Vagina (tissue), 2 donors: ENCODE results near the gene CASR. TPM values are rescaled to one million over a fixed set of nuclear protein-coding genes. Genes with fewer than 3 reads are reported as not detected.

ENCODE experiments used
- DNase-seq, 2 donors: peaks; one replicate each; pipeline ENCODE4 v3.0.0-alpha.2; 2017; ENCODE audit errors: extremely low spot score in 2 of 2
- H3K27ac ChIP-seq: fragments of 200-600 bp; sonication (generic); one replicate; pipeline ENCODE4 v1.5.1; 2019
- H3K27me3 ChIP-seq: fragments of 200-600 bp; sonication (generic); one replicate; pipeline ENCODE4 v1.5.1; 2019
- H3K36me3 ChIP-seq, 2 donors: fragments of 200-600 bp; sonication (generic); one replicate each; pipeline ENCODE4 v1.5.1; 2017 to 2019
- H3K4me1 ChIP-seq: fragments of 200-600 bp; sonication (generic); one replicate; pipeline ENCODE4 v1.5.1; 2019
- H3K4me3 ChIP-seq, 2 donors: fragments of 200-600 bp; sonication (generic); 1 replicate in 1 of 2; 2 replicates in 1 of 2; pipeline ENCODE4 v1.5.1; 2016 to 2019
- H3K9me3 ChIP-seq: fragments of 200-600 bp; sonication (generic); one replicate; pipeline ENCODE4 v1.5.1; 2019
- CTCF ChIP-seq, 3 experiments: fragments of 450-650 bp in 2 of 3; fragments of 200-600 bp in 1 of 3; sonication (generic) in 1 of 3; IDR thresholded peaks; one replicate each; pipeline ENCODE4 v1.5.1; 2017 to 2019; ENCODE audit warnings: antibody characterized with exemption in 3 of 3, mild to moderate bottlenecking in 2 of 3, moderate library complexity in 2 of 3
- POLR2A ChIP-seq, 2 donors: fragments of 450-650 bp; IDR thresholded peaks; one replicate each; pipeline ENCODE4 v1.6.1; 2017; ENCODE audit warnings: antibody characterized with exemption in 2 of 2, mild to moderate bottlenecking in 2 of 2, moderate library complexity in 2 of 2
- POLR2AphosphoS5 ChIP-seq, 2 donors: sonication (generic); formaldehyde crosslinking; IDR thresholded peaks; one replicate each; pipeline ENCODE4 v1.9.0; 2017; ENCODE audit warnings: antibody characterized with exemption in 2 of 2, mild to moderate bottlenecking in 2 of 2, low read depth in 1 of 2; ENCODE audit not compliant: insufficient read depth in 1 of 2
- intact Hi-C: fragments of 100-400 bp; cut with DNase I; formaldehyde crosslinking; loops from one replicate; pipeline ENCODE4 v1.15.1; 2023
- total RNA-seq: library from RNA; depleted of rRNA; stranded (reverse); fragments of >200 nt; gene quantifications from one replicate; pipeline ENCODE4 v1.2.3, GENCODE V29; 2016

Gene CASR
- total RNA-seq, 1 donor from 2014 or later: not detected

- no peak overlapping the region for H3K4me3 ChIP-seq
- intact Hi-C loops: no loop called here
- DNase-seq: no peak
- H3K27me3 ChIP-seq: no peaks in the 10 kb centered on the region
- H3K27ac ChIP-seq: no peak overlapping the region
- peaks cover 24% of the 10 kb centered on the region for H3K4me1 ChIP-seq
- H3K36me3 ChIP-seq: no peaks in the 10 kb centered on the region
- H3K9me3 ChIP-seq: no peaks in the 10 kb centered on the region
- TF ChIP-seq POLR2AphosphoS5 (IDR thresholded peaks at IDR 0.05; ENCODE audit: insufficient read depth in 1 of 2, low read depth in 1 of 2) (no peak), CTCF (IDR thresholded peaks at IDR 0.05) (no peak), POLR2A (IDR thresholded peaks at IDR 0.05) (no peak)
Observed at GRCh38 chr3:122295266-122296062, 112.0 kb downstream of the CASR start.

GRCh38 chr3:122298239-122298638 lies 114.8 kb downstream of the CASR start:
- Histone ChIP-seq H3K9me3 (no peaks in the 10 kb centered on the region), H3K27me3 (no peaks in the 10 kb centered on the region), H3K27ac (no peak overlapping the region), H3K4me3 (no peak overlapping the region), H3K4me1 (peaks cover 24% of the 10 kb centered on the region), H3K36me3 (no peaks in the 10 kb centered on the region)
- TF ChIP-seq POLR2A (IDR thresholded peaks at IDR 0.05): no peak
- no peak for DNase-seq
- intact Hi-C loops: no loop called here

GRCh38 chr3:122299215-122299614 lies 115.7 kb downstream of the CASR start:
- DNase-seq: no peak
- H3K4me3 ChIP-seq: no peak overlapping the region
- no peaks in the 10 kb centered on the region for H3K36me3 ChIP-seq
- TF ChIP-seq POLR2AphosphoS5 (IDR thresholded peaks at IDR 0.05; ENCODE audit: insufficient read depth in 1 of 2, low read depth in 1 of 2) (no peak), CTCF (IDR thresholded peaks at IDR 0.05) (no peak), POLR2A (IDR thresholded peaks at IDR 0.05) (no peak)
- peaks cover 17% of the 10 kb centered on the region for H3K4me1 ChIP-seq
- no peaks in the 10 kb centered on the region for H3K27me3 ChIP-seq
- intact Hi-C loops: no loop called here
- no peaks in the 10 kb centered on the region for H3K9me3 ChIP-seq
- no peak overlapping the region for H3K27ac ChIP-seq

- Histone ChIP-seq H3K4me1 (peaks cover 9% of the 10 kb centered on the region), H3K36me3 (no peaks in the 10 kb centered on the region), H3K27ac (no peak overlapping the region), H3K27me3 (no peaks in the 10 kb centered on the region), H3K9me3 (no peaks in the 10 kb centered on the region), H3K4me3 (no peak overlapping the region)
- DNase-seq: no peak
- no peak for TF ChIP-seq CTCF (IDR thresholded peaks at IDR 0.05)
- TF ChIP-seq POLR2A (IDR thresholded peaks at IDR 0.05): no peak
- no peak for TF ChIP-seq POLR2AphosphoS5 (IDR thresholded peaks at IDR 0.05; ENCODE audit: insufficient read depth in 1 of 2, low read depth in 1 of 2)
- intact Hi-C loops: no loop called here
Observed at GRCh38 chr3:122299872-122300460, 116.5 kb downstream of the CASR start.

- no peak overlapping the region for H3K4me3 ChIP-seq
- no peaks in the 10 kb centered on the region for H3K4me1 ChIP-seq
Observed at GRCh38 chr3:122301063-122301462, 117.6 kb downstream of the CASR start.

More at GRCh38 chr3:122301063-122301462, 117.6 kb downstream of the CASR start:
- DNase-seq: no peak
- Histone ChIP-seq H3K27me3 (no peaks in the 10 kb centered on the region), H3K9me3 (no peaks in the 10 kb centered on the region), H3K27ac (no peak overlapping the region), H3K36me3 (no peaks in the 10 kb centered on the region)
- TF ChIP-seq POLR2AphosphoS5 (IDR thresholded peaks at IDR 0.05; ENCODE audit: insufficient read depth in 1 of 2, low read depth in 1 of 2) (no peak), POLR2A (IDR thresholded peaks at IDR 0.05) (no peak), CTCF (IDR thresholded peaks at IDR 0.05) (no peak)
- intact Hi-C loops: no loop called here
